ENCODE results near the gene CAPN13. TPM values are rescaled to one million over a fixed set of nuclear protein-coding genes. Genes with fewer than 3 reads are reported as not detected.

CAPN13 gene
- polyA plus RNA-seq, 1 donor (not counting 4 experiments of a cell fraction or from before 2014, with no cell fraction given) = not detected

DNA sequence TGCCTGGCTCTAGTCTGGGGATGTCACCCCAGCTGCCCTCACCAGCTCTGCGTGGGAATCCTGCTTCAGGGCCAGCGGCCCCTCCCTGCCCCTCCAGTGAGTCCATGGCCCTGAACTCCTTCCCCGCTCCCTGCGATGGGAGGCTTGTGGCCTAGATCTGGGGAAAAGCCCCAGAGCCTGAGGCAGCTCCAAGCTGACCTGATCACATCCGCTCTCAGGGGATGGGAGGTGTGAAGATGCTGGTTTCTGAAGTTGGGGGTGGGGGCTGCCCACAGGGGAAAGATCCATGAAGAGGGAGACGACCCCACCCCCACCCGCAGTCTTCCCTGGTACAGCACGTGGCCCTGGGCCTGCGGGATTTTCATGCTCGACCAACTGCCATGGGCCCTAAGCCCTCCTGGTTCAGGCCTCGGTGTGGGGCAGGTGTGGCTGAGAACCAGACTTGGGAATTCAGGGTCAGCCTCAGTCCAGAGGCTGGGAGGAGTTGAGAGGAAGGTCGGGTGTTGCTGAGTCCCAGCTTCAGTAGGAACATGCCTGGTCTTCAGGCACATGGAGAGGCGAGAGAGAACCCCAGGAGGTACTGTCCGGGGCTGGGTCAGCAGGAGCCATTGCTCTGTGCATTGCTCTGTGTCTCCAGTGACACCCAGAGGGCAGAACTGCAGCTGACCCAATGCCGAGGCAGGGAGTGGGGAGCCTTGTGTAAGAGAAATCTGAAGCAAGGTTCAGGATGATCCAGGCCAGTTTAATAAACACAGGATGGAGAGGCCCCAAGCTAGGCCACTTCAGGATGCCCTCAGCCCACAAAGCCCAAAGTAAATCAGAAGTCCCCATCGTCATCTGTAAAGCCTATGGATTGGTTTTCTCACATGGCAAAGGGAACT is 115.1 kb downstream of the CAPN13 start:
- no peaks in the 10 kb centered on the region for H3K4me1 ChIP-seq (ENCODE audit: control insufficient read depth, extremely low read depth, insufficient read depth, low read length)
- DNase-seq (ENCODE audit: low read depth, low spot score) = no peak
- FAIRE-seq = no peak
- peaks cover 21% of the 10 kb centered on the region for H3K27me3 ChIP-seq (ENCODE audit: control insufficient read depth, extremely low read depth, insufficient read depth, low read length)
- H3K9ac ChIP-seq (ENCODE audit: control insufficient read depth, extremely low read depth, insufficient read depth, low read length) = no peak overlapping the region
- H4K20me1 ChIP-seq (ENCODE audit: control insufficient read depth, extremely low read depth, insufficient read depth, low read length) = no peaks in the 10 kb centered on the region
- H3K9me1 ChIP-seq (ENCODE audit: control insufficient read depth, extremely low read depth, insufficient read depth, low read length) = no peaks in the 10 kb centered on the region
- H3K36me3 ChIP-seq (ENCODE audit: control insufficient read depth in 2 of 2, extremely low read depth in 1 of 2, insufficient read depth in 2 of 2, low read length in 2 of 2) = no peaks in the 10 kb centered on the region
- H3K79me2 ChIP-seq (ENCODE audit: control insufficient read depth, insufficient read depth, low read length) = no peaks in the 10 kb centered on the region
- no peaks in the 10 kb centered on the region for H3K9me3 ChIP-seq (ENCODE audit: control insufficient read depth, low read depth, low read length)
- no peak overlapping the region for H3K27ac ChIP-seq (ENCODE audit: control insufficient read depth, insufficient read depth, low read length)
- no peak overlapping the region for H2AFZ ChIP-seq (ENCODE audit: control insufficient read depth, low read length)
- dilution Hi-C loops (cut with MboI; ENCODE audit: extremely low pct_ligation_motif_present, low sequenced_read_pairs) = no loop called here
- TF ChIP-seq EZH2 (IDR thresholded peaks at IDR 0.05; ENCODE audit: low read length) (no peak), CTCF (optimal IDR thresholded peaks at IDR 0.05 in 1 of 3, IDR thresholded peaks at IDR 0.05 in 1 of 3, conservative IDR thresholded peaks at IDR 0.05 in 1 of 3; ENCODE audit: extremely low read depth in 1 of 3, insufficient read depth in 2 of 3, low read length in 3 of 3) (peak in 1 of 3 experiments; percentile 45)
- H3K4me2 ChIP-seq (ENCODE audit: control insufficient read depth, extremely low read depth, insufficient read depth, low read depth, low read length) = no peak overlapping the region
- no peak overlapping the region for H3K4me3 ChIP-seq (ENCODE audit: control insufficient read depth in 2 of 3, extremely low read depth in 1 of 3, insufficient read depth in 2 of 3, low read depth in 1 of 3, low read length in 3 of 3)

DNA sequence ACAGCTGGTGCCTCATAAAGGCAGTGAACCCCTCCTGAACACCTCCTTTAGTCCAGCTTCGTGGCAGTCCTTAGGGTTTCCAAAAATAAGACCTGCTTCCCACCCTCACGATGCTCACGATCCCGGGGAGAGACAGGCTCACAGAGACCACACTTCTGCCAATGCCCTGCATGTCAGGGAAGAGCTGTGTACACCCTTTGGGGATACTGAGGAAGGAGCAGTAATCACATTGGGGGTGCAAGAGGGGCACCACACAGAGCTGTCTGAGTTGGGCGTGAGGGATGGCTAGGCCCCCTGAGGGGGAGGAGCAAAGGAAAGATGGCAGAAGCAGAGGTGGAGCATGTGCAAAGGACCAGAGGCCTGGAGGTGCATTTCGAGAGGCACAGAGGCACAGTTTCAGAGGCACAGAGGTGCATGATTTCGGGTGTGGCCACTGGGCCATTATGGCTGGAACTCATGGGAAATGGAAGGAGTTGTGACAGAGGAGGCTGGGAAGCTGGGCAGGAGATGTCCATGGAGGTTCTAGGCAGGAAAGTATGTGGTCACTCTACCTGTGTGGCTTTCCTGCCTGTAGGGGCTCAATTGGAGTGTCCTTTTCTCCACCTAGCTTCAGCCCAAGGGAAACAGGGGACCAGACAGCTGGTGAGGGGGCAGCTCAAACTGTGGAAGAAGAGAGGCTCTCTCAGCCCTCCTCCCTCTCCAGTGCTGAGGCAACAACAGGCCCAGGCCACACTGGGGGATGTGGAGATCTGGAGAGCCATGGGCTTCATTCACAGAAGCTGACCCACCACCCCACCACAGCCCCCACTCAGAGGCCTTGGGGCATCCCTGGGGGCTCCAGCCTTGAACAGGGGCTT is 115.9 kb downstream of the CAPN13 start:
- Histone ChIP-seq H3K4me1 (ENCODE audit: control insufficient read depth, extremely low read depth, insufficient read depth, low read length) (no peaks in the 10 kb centered on the region), H3K4me3 (ENCODE audit: control insufficient read depth in 2 of 3, extremely low read depth in 1 of 3, insufficient read depth in 2 of 3, low read depth in 1 of 3, low read length in 3 of 3) (no peak overlapping the region), H3K9me3 (ENCODE audit: control insufficient read depth, low read depth, low read length) (no peaks in the 10 kb centered on the region), H3K27me3 (ENCODE audit: control insufficient read depth, extremely low read depth, insufficient read depth, low read length) (peaks cover 17% of the 10 kb centered on the region), H3K9me1 (ENCODE audit: control insufficient read depth, extremely low read depth, insufficient read depth, low read length) (no peaks in the 10 kb centered on the region), H2AFZ (ENCODE audit: control insufficient read depth, low read length) (no peak overlapping the region), H3K4me2 (ENCODE audit: control insufficient read depth, extremely low read depth, insufficient read depth, low read depth, low read length) (no peak overlapping the region), H3K27ac (ENCODE audit: control insufficient read depth, insufficient read depth, low read length) (no peak overlapping the region), H3K79me2 (ENCODE audit: control insufficient read depth, insufficient read depth, low read length) (no peaks in the 10 kb centered on the region), H3K9ac (ENCODE audit: control insufficient read depth, extremely low read depth, insufficient read depth, low read length) (no peak overlapping the region), H4K20me1 (ENCODE audit: control insufficient read depth, extremely low read depth, insufficient read depth, low read length) (no peaks in the 10 kb centered on the region), H3K36me3 (ENCODE audit: control insufficient read depth in 2 of 2, extremely low read depth in 1 of 2, insufficient read depth in 2 of 2, low read length in 2 of 2) (no peaks in the 10 kb centered on the region)
- dilution Hi-C loops (cut with MboI; ENCODE audit: extremely low pct_ligation_motif_present, low sequenced_read_pairs) = no loop called here
- TF ChIP-seq EZH2 (IDR thresholded peaks at IDR 0.05; ENCODE audit: low read length) (no peak), CTCF (optimal IDR thresholded peaks at IDR 0.05 in 1 of 3, IDR thresholded peaks at IDR 0.05 in 1 of 3, conservative IDR thresholded peaks at IDR 0.05 in 1 of 3; ENCODE audit: extremely low read depth in 1 of 3, insufficient read depth in 2 of 3, low read length in 3 of 3) (no peak)
- DNase-seq (ENCODE audit: low read depth, low spot score) (no peak), FAIRE-seq (no peak)

Data from keratinocyte (primary cell).